ENCODE measurements around the gene REM2.

DNA sequence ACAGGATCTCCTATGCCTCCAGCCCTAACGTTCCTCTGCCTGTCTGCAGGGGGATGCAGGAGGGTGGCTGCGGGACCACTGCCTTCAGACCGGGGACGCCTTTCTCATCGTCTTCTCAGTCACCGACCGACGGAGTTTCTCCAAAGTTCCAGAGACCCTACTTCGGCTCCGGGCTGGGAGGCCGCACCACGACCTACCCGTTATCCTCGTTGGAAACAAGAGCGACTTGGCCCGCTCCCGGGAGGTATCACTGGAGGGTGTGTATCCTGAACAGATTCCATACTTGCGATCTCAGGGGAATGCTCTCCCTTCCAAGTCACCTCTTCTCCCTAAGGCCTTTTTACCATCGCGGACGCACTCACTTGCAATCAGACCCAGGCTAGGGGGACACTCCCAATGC, 3.0 kb downstream of the REM2 start:
- TF ChIP-seq, protein P1, sequence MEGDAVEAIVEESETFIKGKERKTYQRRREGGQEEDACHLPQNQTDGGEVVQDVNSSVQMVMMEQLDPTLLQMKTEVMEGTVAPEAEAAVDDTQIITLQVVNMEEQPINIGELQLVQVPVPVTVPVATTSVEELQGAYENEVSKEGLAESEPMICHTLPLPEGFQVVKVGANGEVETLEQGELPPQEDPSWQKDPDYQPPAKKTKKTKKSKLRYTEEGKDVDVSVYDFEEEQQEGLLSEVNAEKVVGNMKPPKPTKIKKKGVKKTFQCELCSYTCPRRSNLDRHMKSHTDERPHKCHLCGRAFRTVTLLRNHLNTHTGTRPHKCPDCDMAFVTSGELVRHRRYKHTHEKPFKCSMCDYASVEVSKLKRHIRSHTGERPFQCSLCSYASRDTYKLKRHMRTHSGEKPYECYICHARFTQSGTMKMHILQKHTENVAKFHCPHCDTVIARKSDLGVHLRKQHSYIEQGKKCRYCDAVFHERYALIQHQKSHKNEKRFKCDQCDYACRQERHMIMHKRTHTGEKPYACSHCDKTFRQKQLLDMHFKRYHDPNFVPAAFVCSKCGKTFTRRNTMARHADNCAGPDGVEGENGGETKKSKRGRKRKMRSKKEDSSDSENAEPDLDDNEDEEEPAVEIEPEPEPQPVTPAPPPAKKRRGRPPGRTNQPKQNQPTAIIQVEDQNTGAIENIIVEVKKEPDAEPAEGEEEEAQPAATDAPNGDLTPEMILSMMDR (optimal IDR thresholded peaks at IDR 0.05 in 1 of 3, IDR thresholded peaks at IDR 0.05 in 1 of 3, conservative IDR thresholded peaks at IDR 0.05 in 1 of 3; ENCODE audit: extremely low read depth in 1 of 3, insufficient read depth in 2 of 3, low read length in 3 of 3), result no peak
- TF ChIP-seq EZH2 (IDR thresholded peaks at IDR 0.05; ENCODE audit: low read length), result no peak
